ENCODE results near the gene GPHN.

The GPHN gene

DNA sequence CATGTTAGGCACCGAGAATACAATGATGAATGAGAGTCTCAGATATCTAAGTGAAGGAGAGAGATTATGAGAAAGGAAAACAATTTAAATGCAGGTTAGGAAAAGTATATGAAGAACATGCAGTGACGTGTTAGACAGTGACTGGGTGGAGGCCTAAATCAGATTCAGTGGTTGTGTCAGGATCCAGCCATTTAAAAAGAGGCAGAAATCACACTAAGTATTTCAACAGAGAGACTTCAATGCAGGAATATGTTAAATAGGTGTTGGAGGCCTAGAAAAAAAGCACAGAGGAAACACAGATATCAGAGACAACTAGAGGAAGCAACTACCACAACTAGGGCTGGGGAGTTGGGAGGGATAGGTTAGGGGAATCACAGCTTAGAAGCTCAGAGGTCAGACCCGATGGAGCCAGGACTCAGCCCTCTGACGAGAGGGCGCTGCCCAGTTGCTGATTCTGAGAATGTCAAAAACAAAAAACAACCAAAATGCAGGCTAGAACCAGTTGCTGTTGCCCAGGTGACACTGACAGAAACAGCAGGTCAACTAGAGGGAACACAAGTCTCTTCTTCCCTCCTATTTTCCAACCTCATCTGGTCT lies 678.3 kb downstream of the GPHN start:
- TF ChIP-seq, protein P1, sequence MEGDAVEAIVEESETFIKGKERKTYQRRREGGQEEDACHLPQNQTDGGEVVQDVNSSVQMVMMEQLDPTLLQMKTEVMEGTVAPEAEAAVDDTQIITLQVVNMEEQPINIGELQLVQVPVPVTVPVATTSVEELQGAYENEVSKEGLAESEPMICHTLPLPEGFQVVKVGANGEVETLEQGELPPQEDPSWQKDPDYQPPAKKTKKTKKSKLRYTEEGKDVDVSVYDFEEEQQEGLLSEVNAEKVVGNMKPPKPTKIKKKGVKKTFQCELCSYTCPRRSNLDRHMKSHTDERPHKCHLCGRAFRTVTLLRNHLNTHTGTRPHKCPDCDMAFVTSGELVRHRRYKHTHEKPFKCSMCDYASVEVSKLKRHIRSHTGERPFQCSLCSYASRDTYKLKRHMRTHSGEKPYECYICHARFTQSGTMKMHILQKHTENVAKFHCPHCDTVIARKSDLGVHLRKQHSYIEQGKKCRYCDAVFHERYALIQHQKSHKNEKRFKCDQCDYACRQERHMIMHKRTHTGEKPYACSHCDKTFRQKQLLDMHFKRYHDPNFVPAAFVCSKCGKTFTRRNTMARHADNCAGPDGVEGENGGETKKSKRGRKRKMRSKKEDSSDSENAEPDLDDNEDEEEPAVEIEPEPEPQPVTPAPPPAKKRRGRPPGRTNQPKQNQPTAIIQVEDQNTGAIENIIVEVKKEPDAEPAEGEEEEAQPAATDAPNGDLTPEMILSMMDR (IDR thresholded peaks at IDR 0.05): no peak

GRCh38 chr14:67186789-67187584 lies 679.0 kb downstream of the GPHN start:
- TF ChIP-seq, protein P1 (IDR thresholded peaks at IDR 0.05): no peak

DNA sequence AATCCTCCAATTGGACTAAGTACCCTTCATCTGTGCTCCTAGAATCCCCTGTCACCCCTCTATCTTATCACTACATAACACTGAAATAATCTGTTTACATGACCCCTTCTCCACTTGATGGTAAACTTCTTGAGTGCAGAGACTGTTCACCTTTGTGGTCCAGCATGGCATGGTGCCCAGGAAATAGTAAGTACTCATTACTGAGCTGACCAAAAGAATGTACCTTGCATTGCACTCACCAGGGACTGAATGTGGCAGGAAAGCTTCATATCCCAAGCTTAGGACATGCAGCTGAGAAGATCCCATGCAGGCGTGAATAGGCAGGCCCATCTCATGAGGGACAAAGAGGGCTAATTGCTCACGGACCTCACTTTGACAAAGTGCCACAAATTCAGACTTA lies 679.9 kb downstream of the GPHN start:
- TF ChIP-seq, protein P1 (IDR thresholded peaks at IDR 0.05): no peak

DNA sequence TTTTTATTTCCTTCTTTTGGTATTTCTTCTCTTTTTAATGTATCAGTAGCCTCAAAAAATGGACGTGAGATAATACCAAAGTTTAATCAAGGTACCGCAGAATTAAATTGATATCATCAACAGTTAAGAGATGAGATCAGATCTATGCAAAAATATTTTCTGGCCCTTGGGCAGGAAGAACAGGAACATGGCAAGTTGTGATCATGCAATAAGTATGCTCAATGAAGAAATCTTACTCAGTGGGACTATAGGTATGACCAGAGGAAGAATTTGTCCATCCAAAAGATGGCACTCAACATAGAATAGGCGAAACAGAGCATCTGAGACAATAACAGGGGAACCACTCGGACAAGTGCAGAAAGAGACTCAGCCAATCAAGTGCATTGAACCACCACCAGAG lies 680.4 kb downstream of the GPHN start:
- TF ChIP-seq, protein P1 (IDR thresholded peaks at IDR 0.05): no peak

- TF ChIP-seq, protein P1 (IDR thresholded peaks at IDR 0.05): no peak
Observed at GRCh38 chr14:67191768-67192290, 683.9 kb downstream of the GPHN start.

DNA sequence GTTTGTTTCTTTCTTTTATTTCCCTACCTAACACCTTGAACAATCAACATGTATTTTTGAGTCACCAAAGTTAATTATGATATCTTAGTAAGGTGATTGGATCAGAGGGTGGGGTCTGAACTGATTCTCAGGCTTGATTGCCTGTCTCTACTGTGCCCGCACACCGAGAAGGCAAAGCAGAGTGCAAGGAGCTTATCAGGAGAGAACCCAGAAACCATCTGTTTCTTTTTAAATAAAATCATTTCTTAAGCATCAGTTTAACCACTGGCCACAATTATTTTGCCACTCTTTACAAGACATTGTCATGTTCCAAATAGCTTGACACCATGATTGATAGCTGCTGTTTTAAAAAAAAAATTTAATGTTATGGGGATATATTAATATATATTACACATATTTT lies 684.4 kb downstream of the GPHN start:
- TF ChIP-seq, protein P1 (IDR thresholded peaks at IDR 0.05): no peak

GRCh38 chr14:67195279-67195678 lies 687.3 kb downstream of the GPHN start:
- TF ChIP-seq, protein P1 (IDR thresholded peaks at IDR 0.05): no peak
